ENCODE results near the gene UNC50. TPM values are rescaled to one million over a fixed set of nuclear protein-coding genes. Genes with fewer than 3 reads are reported as not detected.
A peak's percentile ranks its signal among the peaks of the same experiment; 100 is the strongest.

UNC50 gene
- total RNA-seq, 2 experiments from 2014 or later = 21.1 to 31.4 TPM

DNA sequence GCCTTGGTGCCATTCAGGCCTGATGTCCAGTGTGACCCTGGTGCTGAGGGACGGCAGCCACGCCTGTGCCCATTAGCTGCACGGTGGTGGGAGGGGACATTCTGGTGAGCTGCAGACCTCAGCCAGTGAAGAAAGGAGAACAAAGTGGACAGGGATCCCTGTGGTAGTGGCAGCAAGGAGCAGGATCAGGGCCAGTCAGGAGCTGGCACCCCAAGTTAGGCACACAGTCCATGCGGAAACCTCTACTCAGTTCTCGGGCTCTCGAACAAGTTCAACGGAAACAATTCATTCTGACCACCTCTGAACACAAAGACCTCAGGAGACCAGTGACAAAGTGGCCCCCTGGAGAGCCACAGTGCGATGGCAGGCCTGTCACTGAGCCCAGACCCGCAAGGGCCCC, 30.2 kb upstream of the UNC50 start:
- H3K36me3 Mint-ChIP-seq (ENCODE audit: low read depth) = peaks cover 12% of the 10 kb centered on the region
- DNase-seq (no peak), ATAC-seq (no peak)
- POLR2A ChIA-PET = no interaction called here
- CTCF ChIA-PET = interaction anchor here (0.6 to 2.6 kb wide), 3 partner anchors 9 to 90 kb away, joined by 3 to 10 read pairs (median 6); no protein-coding TSS in a partner anchor
- no peaks in the 10 kb centered on the region for H3K9me3 Mint-ChIP-seq (ENCODE audit: low read depth)
- H3K4me3 Mint-ChIP-seq = no peak overlapping the region
- intact Hi-C loops (cut with DNase I, micrococcal nuclease) = no loop called here
- H3K4me1 Mint-ChIP-seq = no peaks in the 10 kb centered on the region
- no peaks in the 10 kb centered on the region for H3K27me3 Mint-ChIP-seq
- H3K27ac Mint-ChIP-seq = no peak overlapping the region

- Mint-ChIP-seq H3K4me3 (no peak overlapping the region), H3K27ac (no peak overlapping the region), H3K36me3 (ENCODE audit: low read depth) (peaks cover 14% of the 10 kb centered on the region), H3K4me1 (no peaks in the 10 kb centered on the region), H3K9me3 (ENCODE audit: low read depth) (no peaks in the 10 kb centered on the region), H3K27me3 (no peaks in the 10 kb centered on the region)
- ChIA-PET CTCF (interaction anchor here (0.7 to 0.8 kb wide), 2 partner anchors 16 to 498 kb away, joined by 3 read pairs; no protein-coding TSS in a partner anchor), POLR2A (interaction anchor here (0.9 kb wide), 1 partner anchor 27 kb away, joined by 3 read pairs; no protein-coding TSS in a partner anchor)
- DNase-seq (no peak), ATAC-seq (no peak)
- intact Hi-C loops (cut with DNase I, micrococcal nuclease) = no loop called here
These were observed 28.5 kb upstream of the UNC50 start for GRCh38 chr2:98579926-98580325.

- Mint-ChIP-seq H3K36me3 (ENCODE audit: low read depth) (peaks cover 11% of the 10 kb centered on the region), H3K27me3 (no peaks in the 10 kb centered on the region), H3K4me1 (no peaks in the 10 kb centered on the region), H3K27ac (no peak overlapping the region), H3K9me3 (ENCODE audit: low read depth) (no peaks in the 10 kb centered on the region), H3K4me3 (no peak overlapping the region)
- ChIA-PET POLR2A (interaction anchor here (0.9 kb wide), 1 partner anchor 28 kb away, joined by 3 read pairs; no protein-coding TSS in a partner anchor), CTCF (interaction anchor here (0.7 to 0.8 kb wide), 2 partner anchors 12 to 24 kb away, joined by 3 read pairs; no protein-coding TSS in a partner anchor)
- intact Hi-C loops (cut with DNase I, micrococcal nuclease) = no loop called here
- no peak for DNase-seq
- no peak for ATAC-seq
These were observed 27.6 kb upstream of the UNC50 start for GRCh38 chr2:98580656-98581284.

GRCh38 chr2:98582523-98582922, 25.9 kb upstream of the UNC50 start:
- Mint-ChIP-seq H3K36me3 (ENCODE audit: low read depth) (peaks cover 11% of the 10 kb centered on the region), H3K9me3 (ENCODE audit: low read depth) (no peaks in the 10 kb centered on the region), H3K4me1 (no peaks in the 10 kb centered on the region), H3K27ac (no peak overlapping the region), H3K27me3 (no peaks in the 10 kb centered on the region), H3K4me3 (no peak overlapping the region)
- ChIA-PET CTCF (no interaction called here), POLR2A (no interaction called here)
- DNase-seq = no peak
- intact Hi-C loops (cut with DNase I, micrococcal nuclease) = no loop called here
- ATAC-seq = no peak

DNA sequence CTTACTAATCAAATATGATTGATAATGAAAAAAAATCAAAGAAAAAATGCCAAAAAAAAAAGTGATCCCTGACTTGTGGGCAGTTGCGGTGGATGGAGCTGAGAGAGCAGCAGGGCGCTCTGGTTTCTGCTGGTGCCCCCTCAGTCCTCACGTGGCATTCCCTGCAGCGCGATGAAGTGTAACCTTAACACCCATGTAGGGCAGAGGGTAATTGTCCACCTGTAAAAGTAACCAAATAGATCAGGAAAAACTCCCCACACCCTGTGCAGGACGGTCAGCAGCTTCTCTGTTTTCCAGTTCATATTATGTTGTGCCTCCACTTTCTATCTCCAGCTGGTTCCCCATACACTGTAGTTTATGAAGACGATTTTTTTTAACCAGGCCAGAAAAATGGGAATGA, 25.1 kb upstream of the UNC50 start:
- ChIA-PET POLR2A (no interaction called here), CTCF (interaction anchor here (0.6 to 0.7 kb wide), 2 partner anchors 10 to 1571 kb away, joined by 3 to 5 read pairs; no protein-coding TSS in a partner anchor)
- no peaks in the 10 kb centered on the region for H3K9me3 Mint-ChIP-seq (ENCODE audit: low read depth)
- peaks cover 9% of the 10 kb centered on the region for H3K36me3 Mint-ChIP-seq (ENCODE audit: low read depth)
- DNase-seq (no peak), ATAC-seq (no peak)
- no peaks in the 10 kb centered on the region for H3K27me3 Mint-ChIP-seq
- intact Hi-C loops (cut with DNase I, micrococcal nuclease) = no loop called here
- H3K27ac Mint-ChIP-seq = no peak overlapping the region
- no peak overlapping the region for H3K4me3 Mint-ChIP-seq
- peaks cover 4% of the 10 kb centered on the region for H3K4me1 Mint-ChIP-seq

DNA sequence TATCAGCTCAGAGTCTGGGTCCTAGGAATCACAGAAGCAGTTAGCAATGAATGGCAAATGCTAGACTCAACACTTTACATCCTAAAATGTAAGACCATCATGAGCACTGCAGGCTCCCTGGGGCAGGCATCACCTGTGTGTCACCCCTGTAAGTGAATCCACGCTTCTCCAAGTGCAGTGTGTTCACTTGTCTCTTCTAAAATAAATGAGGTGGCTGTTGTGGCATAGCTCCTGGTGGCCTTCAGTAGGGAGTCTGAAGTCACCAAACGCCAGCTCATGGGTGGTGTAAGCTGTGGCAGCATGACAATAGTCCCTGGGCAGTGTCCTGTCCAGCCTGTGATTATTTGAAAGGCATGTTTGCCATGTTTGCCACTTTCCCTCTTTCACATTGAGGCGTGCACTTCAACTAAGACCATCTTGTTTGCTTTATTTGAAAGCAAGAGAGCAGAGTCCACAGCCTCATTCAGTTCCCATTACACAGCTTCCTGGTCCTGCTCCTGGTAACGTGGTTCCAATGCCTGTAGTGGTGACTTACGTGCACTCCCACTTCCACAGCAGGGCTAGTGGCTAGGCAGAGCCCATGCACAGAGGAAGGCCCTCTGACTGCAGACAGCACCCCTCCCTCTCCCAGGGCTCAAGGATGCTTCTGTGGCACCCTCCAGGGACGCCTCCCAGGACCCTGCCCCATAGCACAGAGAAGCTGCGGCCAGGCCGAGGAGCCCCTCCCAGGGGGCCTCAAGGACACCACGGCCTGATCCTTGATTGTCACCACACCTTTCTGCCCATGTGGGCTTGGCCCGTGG, 24.4 kb upstream of the UNC50 start:
- Mint-ChIP-seq H3K36me3 (ENCODE audit: low read depth) (peaks cover 9% of the 10 kb centered on the region), H3K27ac (no peak overlapping the region), H3K4me1 (peaks cover 8% of the 10 kb centered on the region), H3K4me3 (no peak overlapping the region), H3K9me3 (ENCODE audit: low read depth) (no peaks in the 10 kb centered on the region), H3K27me3 (no peaks in the 10 kb centered on the region)
- POLR2A ChIA-PET = no interaction called here
- intact Hi-C loops (cut with DNase I, micrococcal nuclease) = no loop called here
- no peak for DNase-seq
- no peak for ATAC-seq
- CTCF ChIA-PET = interaction anchor here (0.7 to 1.9 kb wide), 2 partner anchors 9 to 22 kb away, joined by 4 to 5 read pairs; no protein-coding TSS in a partner anchor

- ChIA-PET CTCF (interaction anchor here (1.2 to 2.4 kb wide), 3 partner anchors 12 to 21 kb away, joined by 4 to 7 read pairs (median 5); no protein-coding TSS in a partner anchor), POLR2A (no interaction called here)
- intact Hi-C loops (cut with DNase I, micrococcal nuclease) = no loop called here
- H3K4me3 Mint-ChIP-seq = no peak overlapping the region
- no peaks in the 10 kb centered on the region for H3K9me3 Mint-ChIP-seq (ENCODE audit: low read depth)
- peaks cover 8% of the 10 kb centered on the region for H3K4me1 Mint-ChIP-seq
- ATAC-seq (no peak), DNase-seq (no peak)
- H3K36me3 Mint-ChIP-seq (ENCODE audit: low read depth) = peaks cover 9% of the 10 kb centered on the region
- no peaks in the 10 kb centered on the region for H3K27me3 Mint-ChIP-seq
- H3K27ac Mint-ChIP-seq = no peak overlapping the region
These were observed 23.0 kb upstream of the UNC50 start for GRCh38 chr2:98585386-98585785.

DNA sequence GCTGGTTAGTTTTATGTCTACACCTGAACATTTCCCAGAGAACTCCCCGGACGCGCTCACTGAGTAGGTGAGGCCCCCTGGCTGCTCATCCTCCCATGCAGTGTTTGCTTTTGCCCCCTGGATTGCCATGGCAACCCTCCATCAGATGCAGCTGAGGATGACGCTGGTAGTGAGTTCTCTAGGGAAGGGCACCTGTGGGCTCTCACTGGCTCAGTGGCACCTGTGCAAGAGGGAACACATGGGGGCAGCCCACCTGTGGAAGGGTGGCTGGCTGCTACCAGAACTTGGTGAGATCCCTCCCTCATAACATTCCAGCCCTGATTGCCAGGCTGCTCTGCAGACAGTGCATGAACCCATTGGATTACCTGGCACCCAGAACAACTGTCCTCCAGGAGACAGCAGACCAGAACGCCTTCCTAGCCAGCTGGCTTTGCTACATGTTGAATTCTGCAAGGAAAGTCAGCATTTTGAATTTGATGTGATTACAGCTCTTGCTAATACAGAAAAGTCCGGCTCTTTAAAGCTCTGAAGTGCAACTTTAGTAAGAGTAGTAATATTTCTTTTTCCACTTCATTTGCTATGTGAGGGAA, 21.7 kb upstream of the UNC50 start:
- Mint-ChIP-seq H3K4me3 (no peak overlapping the region), H3K27ac (no peak overlapping the region), H3K9me3 (ENCODE audit: low read depth) (no peaks in the 10 kb centered on the region), H3K36me3 (ENCODE audit: low read depth) (peaks cover 11% of the 10 kb centered on the region), H3K4me1 (peaks cover 8% of the 10 kb centered on the region), H3K27me3 (no peaks in the 10 kb centered on the region)
- DNase-seq = no peak
- no peak for ATAC-seq
- ChIA-PET CTCF (interaction anchor here (0.9 to 2.4 kb wide), 3 partner anchors 9 to 18 kb away, joined by 3 to 7 read pairs (median 6); no protein-coding TSS in a partner anchor), POLR2A (no interaction called here)
- intact Hi-C loops (cut with DNase I, micrococcal nuclease) = no loop called here

GRCh38 chr2:98588880-98589431, 19.4 kb upstream of the UNC50 start:
- H3K36me3 Mint-ChIP-seq (ENCODE audit: low read depth) = peaks cover 14% of the 10 kb centered on the region
- ChIA-PET CTCF (interaction anchor here (1.1 kb wide), 1 partner anchor 10 kb away, joined by 4 read pairs; no protein-coding TSS in a partner anchor), POLR2A (no interaction called here)
- peaks cover 4% of the 10 kb centered on the region for H3K9me3 Mint-ChIP-seq (ENCODE audit: low read depth)
- ATAC-seq (no peak), DNase-seq (no peak)
- H3K27ac Mint-ChIP-seq = peak overlapping the region; percentile 26
- no peaks in the 10 kb centered on the region for H3K27me3 Mint-ChIP-seq
- peaks cover 8% of the 10 kb centered on the region for H3K4me1 Mint-ChIP-seq
- no peak overlapping the region for H3K4me3 Mint-ChIP-seq
- intact Hi-C loops (cut with DNase I, micrococcal nuclease) = no loop called here

GRCh38 chr2:98589489-98589888, 18.9 kb upstream of the UNC50 start:
- Mint-ChIP-seq H3K27ac (no peak overlapping the region), H3K27me3 (no peaks in the 10 kb centered on the region), H3K36me3 (ENCODE audit: low read depth) (peaks cover 18% of the 10 kb centered on the region), H3K4me1 (peaks cover 8% of the 10 kb centered on the region), H3K4me3 (no peak overlapping the region), H3K9me3 (ENCODE audit: low read depth) (peaks cover 5% of the 10 kb centered on the region)
- ChIA-PET CTCF (interaction anchor here (1.1 kb wide), 1 partner anchor 10 kb away, joined by 4 read pairs; no protein-coding TSS in a partner anchor), POLR2A (no interaction called here)
- ATAC-seq = no peak
- no peak for DNase-seq
- intact Hi-C loops (cut with DNase I, micrococcal nuclease) = no loop called here

GRCh38 chr2:98592565-98592964, 15.8 kb upstream of the UNC50 start:
- intact Hi-C loops (cut with DNase I, micrococcal nuclease) = no loop called here
- ATAC-seq (no peak), DNase-seq (no peak)
- peaks cover 5% of the 10 kb centered on the region for H3K9me3 Mint-ChIP-seq (ENCODE audit: low read depth)
- H3K4me3 Mint-ChIP-seq = no peak overlapping the region
- H3K27ac Mint-ChIP-seq = no peak overlapping the region
- H3K36me3 Mint-ChIP-seq (ENCODE audit: low read depth) = peaks cover 31% of the 10 kb centered on the region
- H3K27me3 Mint-ChIP-seq = no peaks in the 10 kb centered on the region
- POLR2A ChIA-PET = no interaction called here
- peaks cover 8% of the 10 kb centered on the region for H3K4me1 Mint-ChIP-seq
- CTCF ChIA-PET = interaction anchor here (1.2 kb wide), 1 partner anchor 9 kb away, joined by 5 read pairs; no protein-coding TSS in a partner anchor
